T-helper 1 cell treated with Interleukin-12 subunit alpha and Interleukin-12 subunit beta and Interleukin-4 antibody, amounts not matched to agents 30 μg/mL and 1 μg/mL, for 36 hours (primary cell): ENCODE measurements around the gene C1QTNF6.
A peak's percentile ranks its signal among the peaks of the same experiment; 100 is the strongest.

Experiments
- H3K27ac Mint-ChIP-seq: one replicate; pipeline ENCODE4 v1.8.0; 2021; ENCODE audit warnings: mild to moderate bottlenecking, mixed read lengths
- H3K27me3 Mint-ChIP-seq: one replicate; pipeline ENCODE4 v1.8.0; 2021; ENCODE audit warnings: low read depth, mixed read lengths
- H3K36me3 Mint-ChIP-seq: one replicate; pipeline ENCODE4 v1.8.0; 2021; ENCODE audit warnings: low read depth, mixed read lengths
- H3K4me1 Mint-ChIP-seq: one replicate; pipeline ENCODE4 v1.8.0; 2021; ENCODE audit warnings: low read depth, mixed read lengths
- H3K4me3 Mint-ChIP-seq: one replicate; pipeline ENCODE4 v1.8.0; 2021; ENCODE audit warnings: mild to moderate bottlenecking, moderate library complexity, mixed read lengths
- H3K9me3 Mint-ChIP-seq: one replicate; pipeline ENCODE4 v1.8.0; 2021; ENCODE audit warnings: mixed read lengths

The C1QTNF6 gene

GRCh38 chr22:37228106-37229011 lies 40.3 kb upstream of the C1QTNF6 start:
- Mint-ChIP-seq H3K4me3 (peak overlapping the region; percentile 82), H3K27me3 (no peaks in the 10 kb centered on the region), H3K9me3 (no peaks in the 10 kb centered on the region), H3K36me3 (peaks cover 81% of the 10 kb centered on the region), H3K27ac (peak overlapping the region; percentile 92), H3K4me1 (peaks cover 81% of the 10 kb centered on the region)

GRCh38 chr22:37226514-37226913 lies 38.5 kb upstream of the C1QTNF6 start:
- Mint-ChIP-seq H3K9me3 (peaks cover 4% of the 10 kb centered on the region), H3K4me1 (peaks cover 84% of the 10 kb centered on the region), H3K4me3 (no peak overlapping the region), H3K27me3 (no peaks in the 10 kb centered on the region), H3K27ac (peak overlapping the region; percentile 84), H3K36me3 (peaks cover 83% of the 10 kb centered on the region)

GRCh38 chr22:37226087-37226486 lies 38.0 kb upstream of the C1QTNF6 start:
- Mint-ChIP-seq H3K4me1 (peaks cover 84% of the 10 kb centered on the region), H3K9me3 (peaks cover 9% of the 10 kb centered on the region), H3K27ac (peak overlapping the region; percentile 84), H3K4me3 (peak overlapping the region; percentile 38), H3K27me3 (no peaks in the 10 kb centered on the region), H3K36me3 (peaks cover 83% of the 10 kb centered on the region)

- Mint-ChIP-seq H3K27ac (peak overlapping the region; percentile 93), H3K27me3 (no peaks in the 10 kb centered on the region), H3K9me3 (peaks cover 14% of the 10 kb centered on the region), H3K4me3 (peak overlapping the region; percentile 17), H3K4me1 (peaks cover 84% of the 10 kb centered on the region), H3K36me3 (peaks cover 83% of the 10 kb centered on the region)
Observed at GRCh38 chr22:37225481-37225880, 37.4 kb upstream of the C1QTNF6 start.

- Mint-ChIP-seq H3K4me1 (peaks cover 85% of the 10 kb centered on the region), H3K4me3 (peak overlapping the region; percentile 17), H3K27me3 (no peaks in the 10 kb centered on the region), H3K36me3 (peaks cover 83% of the 10 kb centered on the region), H3K9me3 (peaks cover 14% of the 10 kb centered on the region), H3K27ac (peak overlapping the region; percentile 93)
Observed at GRCh38 chr22:37224757-37225420, 36.8 kb upstream of the C1QTNF6 start.

GRCh38 chr22:37223965-37224551 lies 36.0 kb upstream of the C1QTNF6 start:
- Mint-ChIP-seq H3K4me1 (peaks cover 86% of the 10 kb centered on the region), H3K27me3 (no peaks in the 10 kb centered on the region), H3K27ac (peak overlapping the region; percentile 93), H3K36me3 (peaks cover 83% of the 10 kb centered on the region), H3K4me3 (peak overlapping the region; percentile 73), H3K9me3 (peaks cover 14% of the 10 kb centered on the region)

- H3K36me3 Mint-ChIP-seq: peaks cover 77% of the 10 kb centered on the region
- peaks cover 83% of the 10 kb centered on the region for H3K4me1 Mint-ChIP-seq
- peak overlapping the region; percentile 73 for H3K4me3 Mint-ChIP-seq
- H3K9me3 Mint-ChIP-seq: peaks cover 14% of the 10 kb centered on the region
- no peaks in the 10 kb centered on the region for H3K27me3 Mint-ChIP-seq
- H3K27ac Mint-ChIP-seq: peak overlapping the region; percentile 93
Observed at GRCh38 chr22:37222440-37222971, 34.5 kb upstream of the C1QTNF6 start.

- peaks cover 81% of the 10 kb centered on the region for H3K36me3 Mint-ChIP-seq
- H3K27ac Mint-ChIP-seq: peak overlapping the region; percentile 93
- peak overlapping the region; percentile 73 for H3K4me3 Mint-ChIP-seq
- no peaks in the 10 kb centered on the region for H3K27me3 Mint-ChIP-seq
- H3K9me3 Mint-ChIP-seq: peaks cover 14% of the 10 kb centered on the region
- H3K4me1 Mint-ChIP-seq: peaks cover 87% of the 10 kb centered on the region
Observed at GRCh38 chr22:37221424-37222333, 33.6 kb upstream of the C1QTNF6 start.

GRCh38 chr22:37220543-37220981 lies 32.5 kb upstream of the C1QTNF6 start:
- Mint-ChIP-seq H3K27me3 (no peaks in the 10 kb centered on the region), H3K4me1 (peaks cover 80% of the 10 kb centered on the region), H3K4me3 (peak overlapping the region; percentile 78), H3K27ac (peak overlapping the region; percentile 93), H3K36me3 (peaks cover 76% of the 10 kb centered on the region), H3K9me3 (peaks cover 14% of the 10 kb centered on the region)

GRCh38 chr22:37219533-37219932 lies 31.5 kb upstream of the C1QTNF6 start:
- no peaks in the 10 kb centered on the region for H3K27me3 Mint-ChIP-seq
- H3K9me3 Mint-ChIP-seq: peaks cover 14% of the 10 kb centered on the region
- peaks cover 67% of the 10 kb centered on the region for H3K36me3 Mint-ChIP-seq
- H3K4me3 Mint-ChIP-seq: peak overlapping the region; percentile 78
- peaks cover 70% of the 10 kb centered on the region for H3K4me1 Mint-ChIP-seq
- H3K27ac Mint-ChIP-seq: peak overlapping the region; percentile 93

GRCh38 chr22:37218771-37219411 lies 30.8 kb upstream of the C1QTNF6 start:
- H3K36me3 Mint-ChIP-seq: peaks cover 61% of the 10 kb centered on the region
- H3K27me3 Mint-ChIP-seq: no peaks in the 10 kb centered on the region
- peaks cover 14% of the 10 kb centered on the region for H3K9me3 Mint-ChIP-seq
- peak overlapping the region; percentile 78 for H3K4me3 Mint-ChIP-seq
- peak overlapping the region; percentile 93 for H3K27ac Mint-ChIP-seq
- peaks cover 65% of the 10 kb centered on the region for H3K4me1 Mint-ChIP-seq

- Mint-ChIP-seq H3K4me1 (peaks cover 60% of the 10 kb centered on the region), H3K36me3 (peaks cover 56% of the 10 kb centered on the region), H3K27me3 (no peaks in the 10 kb centered on the region), H3K27ac (peak overlapping the region; percentile 93), H3K4me3 (peak overlapping the region; percentile 78), H3K9me3 (peaks cover 14% of the 10 kb centered on the region)
Observed at GRCh38 chr22:37218399-37218770, 30.3 kb upstream of the C1QTNF6 start.

GRCh38 chr22:37215890-37216289 lies 27.8 kb upstream of the C1QTNF6 start:
- H3K27ac Mint-ChIP-seq: no peak overlapping the region
- peaks cover 31% of the 10 kb centered on the region for H3K36me3 Mint-ChIP-seq
- H3K27me3 Mint-ChIP-seq: no peaks in the 10 kb centered on the region
- peaks cover 4% of the 10 kb centered on the region for H3K9me3 Mint-ChIP-seq
- H3K4me1 Mint-ChIP-seq: peaks cover 37% of the 10 kb centered on the region
- no peak overlapping the region for H3K4me3 Mint-ChIP-seq
